GM12892 (cell line): ENCODE measurements around the gene RFPL1.

Source experiments
- DNase-seq: peaks from one replicate; pipeline ENCODE4 v3.0.0; 2011; ENCODE audit not compliant: insufficient read length
- FAIRE-seq: peaks from 2 replicates; lab custom pipeline; 2011; peaks lifted over from hg19 to GRCh38; lab: Jason Lieb, UNC
- POLR2A ChIP-seq: IDR thresholded peaks from 2 replicates; pipeline ENCODE4 v1.6.1; 2011; ENCODE audit warnings: low read depth, low read length, control low read depth
- POLR2AphosphoS5 ChIP-seq: IDR thresholded peaks from 2 replicates; pipeline ENCODE4 v1.6.1; 2011; ENCODE audit warnings: low read depth, low read length, control low read depth
- TAF1 ChIP-seq: IDR thresholded peaks from 2 replicates; pipeline ENCODE4 v1.6.1; 2011; ENCODE audit warnings: low read depth, mild to moderate bottlenecking, control low read depth, low read length, borderline replicate concordance

Gene RFPL1

DNA sequence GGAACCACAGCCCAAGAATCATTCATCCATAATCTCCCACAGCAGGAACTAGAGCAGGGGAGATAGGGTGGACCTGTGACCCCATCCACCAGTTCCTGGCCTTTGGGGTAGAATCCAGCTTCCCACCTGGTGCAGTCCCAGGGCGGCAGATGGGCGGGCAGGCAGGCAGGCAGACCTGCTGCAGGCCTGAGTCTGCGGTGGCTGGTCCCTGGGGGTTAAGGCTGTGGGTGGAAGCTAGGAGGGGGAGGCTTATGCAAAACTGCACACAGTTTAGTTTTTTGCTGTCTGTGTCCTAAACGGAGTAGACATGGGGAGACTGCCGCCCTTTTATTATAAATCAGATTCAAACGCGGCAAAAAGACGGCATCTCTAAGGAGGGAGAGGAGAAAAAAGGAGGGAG is 37.2 kb downstream of the RFPL1 start:
- FAIRE-seq = no peak
- DNase-seq = no peak
- TF ChIP-seq POLR2A = no peak
- no peak for TF ChIP-seq TAF1
- TF ChIP-seq POLR2AphosphoS5 = no peak

- DNase-seq (no peak), FAIRE-seq (no peak)
- TF ChIP-seq POLR2AphosphoS5 (no peak), POLR2A (no peak), TAF1 (no peak)
Observed at GRCh38 chr22:29476116-29476515, 37.7 kb downstream of the RFPL1 start.

- TF ChIP-seq TAF1 (no peak), POLR2AphosphoS5 (no peak), POLR2A (no peak)
- FAIRE-seq = no peak
- no peak for DNase-seq
Observed at GRCh38 chr22:29477723-29478318, 39.4 kb downstream of the RFPL1 start.

GRCh38 chr22:29478326-29479276 is 40.2 kb downstream of the RFPL1 start:
- no peak for FAIRE-seq
- DNase-seq = no peak
- TF ChIP-seq POLR2A (no peak), TAF1 (no peak), POLR2AphosphoS5 (no peak)

DNA sequence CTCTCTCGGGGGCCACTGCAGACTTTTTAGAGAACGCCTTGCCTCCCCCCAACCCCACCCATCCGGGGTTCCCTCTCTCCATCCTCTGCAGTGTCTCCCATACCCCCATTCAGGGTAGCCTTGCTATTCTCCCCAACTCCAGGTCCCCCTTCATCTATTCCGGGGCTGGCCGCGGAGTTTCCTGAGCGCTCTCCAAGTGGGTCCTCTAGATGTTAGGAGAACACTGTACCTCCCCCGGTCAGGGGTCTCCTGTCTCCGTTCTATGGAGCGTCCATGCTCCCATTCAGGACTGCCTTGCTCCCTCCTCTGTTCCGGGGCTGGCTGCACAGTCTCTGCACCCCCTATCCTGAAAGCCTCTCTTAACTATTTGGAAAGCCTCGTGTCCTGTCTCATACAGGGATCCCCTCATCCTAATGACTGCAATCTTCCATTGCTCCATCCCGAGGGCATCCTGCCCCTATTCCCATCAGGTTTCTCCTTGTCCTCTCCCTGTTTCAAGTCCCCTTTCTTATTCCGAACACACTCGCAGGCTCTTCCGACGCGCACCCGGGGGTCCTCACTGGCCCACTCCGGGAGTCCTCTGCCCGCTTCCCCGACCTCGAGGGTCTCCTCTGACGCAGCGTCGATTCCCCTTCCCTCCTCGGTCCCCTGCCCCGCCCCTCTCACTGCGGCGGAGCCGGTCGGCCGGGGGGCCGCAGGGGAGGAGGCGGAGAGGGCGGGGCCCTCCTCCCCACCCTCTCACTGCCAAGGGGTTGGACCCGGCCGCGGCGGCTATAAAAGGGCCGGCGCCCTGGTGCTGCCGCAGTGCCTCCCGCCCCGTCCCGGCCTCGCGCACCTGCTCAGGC is 41.3 kb downstream of the RFPL1 start, which contains the start of gene NEFH:
Gene NEFH (plus strand): TSS at position 802 of the 845 bp plus-strand sequence. CDS start 45 bp downstream, outside the sequence.
- FAIRE-seq (no peak), DNase-seq (no peak)
- TF ChIP-seq POLR2AphosphoS5 (no peak), POLR2A (no peak), TAF1 (no peak)

DNA sequence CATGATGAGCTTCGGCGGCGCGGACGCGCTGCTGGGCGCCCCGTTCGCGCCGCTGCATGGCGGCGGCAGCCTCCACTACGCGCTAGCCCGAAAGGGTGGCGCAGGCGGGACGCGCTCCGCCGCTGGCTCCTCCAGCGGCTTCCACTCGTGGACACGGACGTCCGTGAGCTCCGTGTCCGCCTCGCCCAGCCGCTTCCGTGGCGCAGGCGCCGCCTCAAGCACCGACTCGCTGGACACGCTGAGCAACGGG is 41.8 kb downstream of the RFPL1 start:
- DNase-seq (no peak), FAIRE-seq (no peak)
- TF ChIP-seq POLR2A (no peak), POLR2AphosphoS5 (no peak), TAF1 (no peak)

- TF ChIP-seq POLR2AphosphoS5 (no peak), TAF1 (no peak), POLR2A (no peak)
- no peak for DNase-seq
Observed at GRCh38 chr22:29480512-29481264, 42.3 kb downstream of the RFPL1 start.

GRCh38 chr22:29481265-29482000 is 43.0 kb downstream of the RFPL1 start:
- no peak for DNase-seq
- TF ChIP-seq POLR2A = no peak
- no peak for TF ChIP-seq TAF1
- no peak for TF ChIP-seq POLR2AphosphoS5
- no peak for FAIRE-seq

More at GRCh38 chr22:29480512-29481264, 42.3 kb downstream of the RFPL1 start:
- no peak for FAIRE-seq

- no peak for TF ChIP-seq POLR2A
- no peak for TF ChIP-seq POLR2AphosphoS5
- TF ChIP-seq TAF1 = no peak
- DNase-seq (no peak), FAIRE-seq (no peak)
Observed at GRCh38 chr22:29482253-29482652, 43.9 kb downstream of the RFPL1 start.

- DNase-seq = no peak
- no peak for TF ChIP-seq POLR2A
- no peak for TF ChIP-seq POLR2AphosphoS5
- TF ChIP-seq TAF1 = no peak
- no peak for FAIRE-seq
Observed at GRCh38 chr22:29482726-29483125, 44.3 kb downstream of the RFPL1 start.
